ENCODE results near the gene CUL1.

CUL1 gene

DNA sequence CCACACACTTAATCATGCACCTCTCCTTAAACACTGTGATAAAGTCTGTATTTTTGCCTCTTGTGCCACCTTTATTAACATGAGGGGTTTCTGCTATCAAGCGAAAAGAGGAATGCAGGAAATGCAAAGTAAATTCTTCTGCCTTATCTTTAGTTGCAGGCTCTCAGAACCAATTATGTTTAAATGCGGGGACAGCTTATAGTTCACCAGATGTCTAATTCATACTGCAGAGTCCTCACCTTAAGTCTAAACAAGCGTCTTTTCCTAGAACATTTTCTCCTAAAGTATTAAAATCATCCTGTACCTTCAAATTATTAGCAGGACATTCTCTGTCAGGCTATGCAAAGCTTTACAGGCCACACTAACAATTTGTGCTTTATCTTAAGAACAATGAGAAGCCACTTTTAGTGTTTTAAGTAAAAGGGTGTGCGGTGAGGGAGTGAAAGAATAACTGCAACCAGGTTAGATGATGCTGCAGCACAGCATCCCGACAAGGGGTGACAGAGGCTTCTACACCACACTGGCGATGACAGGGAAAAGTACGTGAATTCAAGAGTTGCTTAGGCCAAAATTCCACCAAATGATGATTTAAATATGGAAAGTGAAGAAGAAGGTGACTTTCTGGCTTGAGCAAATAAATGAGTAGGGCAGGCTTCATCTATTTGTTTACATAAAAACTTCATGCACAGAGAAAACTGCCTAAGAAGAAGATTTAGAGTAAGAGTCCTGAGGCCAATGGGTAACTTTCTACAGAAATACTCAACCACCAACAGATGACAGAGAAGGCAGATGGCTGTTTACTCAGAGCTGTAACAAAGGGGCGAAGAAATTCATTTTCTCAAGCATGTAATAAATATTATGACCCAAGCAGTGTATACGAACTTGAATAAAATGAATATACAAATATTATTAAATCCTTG, 149.4 kb downstream of the CUL1 start:
- WGBS: 74% methylated on average over 7 of the region's 9 CpGs
- peak; percentile 28 for DNase-seq
- no peak overlapping the region for H3K4me3 ChIP-seq (ENCODE audit: insufficient read depth in 1 of 2, low read depth in 1 of 2, low read length in 2 of 2)
- H3K4ac ChIP-seq (ENCODE audit: low read depth in 1 of 2, low read length in 2 of 2): no peak overlapping the region
- no peak overlapping the region for H3K27ac ChIP-seq (ENCODE audit: low read length, poor library complexity, severe bottlenecking)
- H3K4me1 ChIP-seq (ENCODE audit: control insufficient read depth, insufficient read depth, low read depth, low read length): no peaks in the 10 kb centered on the region
- no peak overlapping the region for H3K4me2 ChIP-seq (ENCODE audit: low read length, poor library complexity, severe bottlenecking)
- no peaks in the 10 kb centered on the region for H3K27me3 ChIP-seq (ENCODE audit: control insufficient read depth in 1 of 2, insufficient read depth in 1 of 2, low read length in 2 of 2)
- no peak overlapping the region for H2BK15ac ChIP-seq (ENCODE audit: low read depth, poor library complexity, severe bottlenecking)
- H3K36me3 ChIP-seq (ENCODE audit: control insufficient read depth in 1 of 2, insufficient read depth in 2 of 2, low read depth in 1 of 2, low read length in 2 of 2): no peaks in the 10 kb centered on the region
- no peak overlapping the region for H3K9ac ChIP-seq (ENCODE audit: low read length)
- no peak overlapping the region for H2AFZ ChIP-seq (ENCODE audit: low read depth, low read length)
- no peaks in the 10 kb centered on the region for H3K9me3 ChIP-seq (ENCODE audit: control insufficient read depth, low read length)
- no peak overlapping the region for H2BK120ac ChIP-seq (ENCODE audit: low read depth, low read length)
- peak overlapping the region in 1 of 2 experiments; percentile 46 for H3K23ac ChIP-seq (ENCODE audit: low read length in 2 of 2)
- peaks cover 13% of the 10 kb centered on the region for H3K79me1 ChIP-seq (replicated peaks; ENCODE audit: low read length, poor library complexity, severe bottlenecking)
- H3K18ac ChIP-seq (ENCODE audit: low read depth in 1 of 2, low read length in 2 of 2): peak overlapping the region in 1 of 2 experiments; percentile 11
- no peak overlapping the region for H4K8ac ChIP-seq (ENCODE audit: low read length)
- no peak overlapping the region for H2AK5ac ChIP-seq (ENCODE audit: low read length, severe bottlenecking)
- H2BK12ac ChIP-seq (ENCODE audit: low read length in 2 of 2): no peak overlapping the region
- no peak overlapping the region for H3K14ac ChIP-seq (ENCODE audit: low read length in 2 of 2)
- H4K91ac ChIP-seq (ENCODE audit: low read length): no peak overlapping the region
- no peak overlapping the region for H2BK5ac ChIP-seq (ENCODE audit: low read depth, low read length, poor library complexity, severe bottlenecking)

DNA sequence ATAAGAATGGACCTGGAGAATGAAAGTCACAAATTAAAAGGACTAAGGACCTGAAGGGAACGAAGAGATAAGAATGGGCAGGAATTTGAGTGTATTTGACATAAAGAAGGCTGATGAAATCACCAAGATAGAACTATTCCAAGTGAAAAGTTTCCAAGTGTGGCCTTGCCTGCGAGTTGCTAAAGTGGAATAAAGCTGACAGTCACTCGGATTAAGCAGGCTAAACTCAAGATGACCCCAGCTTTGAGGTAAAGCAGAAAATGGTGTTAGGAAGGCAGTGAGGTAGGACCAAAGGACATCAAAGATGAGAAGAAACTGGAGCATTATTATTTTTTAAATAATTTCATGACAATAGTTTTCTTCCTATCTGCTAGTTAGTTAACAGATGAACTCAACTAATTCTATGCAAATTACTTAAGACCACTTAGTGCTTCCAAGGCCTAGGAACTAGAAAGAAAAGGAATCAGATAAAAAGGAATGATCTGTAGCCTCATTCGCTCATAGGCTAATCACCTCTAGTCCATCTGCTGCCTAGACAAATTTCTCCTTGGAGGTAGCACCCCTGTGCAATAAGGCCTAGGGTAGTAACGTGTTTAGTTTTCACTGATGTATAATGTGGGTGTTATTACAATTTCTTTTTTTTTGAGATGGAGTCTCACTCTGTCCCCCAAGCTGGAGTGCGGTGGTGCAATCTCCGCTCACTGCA, 150.8 kb downstream of the CUL1 start:
- Histone ChIP-seq H3K27ac (ENCODE audit: low read length, poor library complexity, severe bottlenecking) (no peak overlapping the region), H3K4me1 (ENCODE audit: control insufficient read depth, insufficient read depth, low read depth, low read length) (no peaks in the 10 kb centered on the region), H2BK12ac (ENCODE audit: low read length in 2 of 2) (no peak overlapping the region), H4K8ac (ENCODE audit: low read length) (no peak overlapping the region), H2AFZ (ENCODE audit: low read depth, low read length) (no peak overlapping the region), H3K14ac (ENCODE audit: low read length in 2 of 2) (no peak overlapping the region), H3K4me2 (ENCODE audit: low read length, poor library complexity, severe bottlenecking) (no peak overlapping the region), H2BK15ac (ENCODE audit: low read depth, poor library complexity, severe bottlenecking) (no peak overlapping the region), H3K18ac (ENCODE audit: low read depth in 1 of 2, low read length in 2 of 2) (no peak overlapping the region), H3K23ac (ENCODE audit: low read length in 2 of 2) (no peak overlapping the region), H3K9me3 (ENCODE audit: control insufficient read depth, low read length) (no peaks in the 10 kb centered on the region), H3K4me3 (ENCODE audit: insufficient read depth in 1 of 2, low read depth in 1 of 2, low read length in 2 of 2) (no peak overlapping the region), H2BK5ac (ENCODE audit: low read depth, low read length, poor library complexity, severe bottlenecking) (no peak overlapping the region), H3K36me3 (ENCODE audit: control insufficient read depth in 1 of 2, insufficient read depth in 2 of 2, low read depth in 1 of 2, low read length in 2 of 2) (no peaks in the 10 kb centered on the region), H4K91ac (ENCODE audit: low read length) (no peak overlapping the region), H3K27me3 (ENCODE audit: control insufficient read depth in 1 of 2, insufficient read depth in 1 of 2, low read length in 2 of 2) (no peaks in the 10 kb centered on the region), H2AK5ac (ENCODE audit: low read length, severe bottlenecking) (no peak overlapping the region), H2BK120ac (ENCODE audit: low read depth, low read length) (no peak overlapping the region), H3K79me1 (replicated peaks; ENCODE audit: low read length, poor library complexity, severe bottlenecking) (peaks cover 17% of the 10 kb centered on the region), H3K9ac (ENCODE audit: low read length) (peak overlapping the region; percentile 58), H3K4ac (ENCODE audit: low read depth in 1 of 2, low read length in 2 of 2) (no peak overlapping the region)
- 88% methylated on average over 7 of the region's 7 CpGs for WGBS
- no peak for DNase-seq

DNA sequence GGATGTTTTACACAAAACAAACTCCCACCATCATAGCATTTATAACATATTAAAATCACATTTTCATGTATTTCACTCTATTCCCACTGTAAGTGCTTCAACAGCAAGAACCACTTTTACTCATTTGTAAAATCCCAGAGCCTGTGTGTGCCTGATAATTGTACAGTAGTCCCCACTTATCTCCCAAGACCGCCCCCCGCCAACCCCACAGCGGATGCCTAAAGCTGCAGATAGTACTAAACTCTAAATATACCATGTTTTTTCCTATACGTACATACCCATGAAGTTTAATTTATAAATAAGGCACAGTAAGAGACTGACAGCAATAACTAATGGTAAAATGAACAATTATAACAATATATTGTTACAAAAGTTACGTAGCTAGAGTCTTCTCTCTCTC, 151.9 kb downstream of the CUL1 start:
- Histone ChIP-seq H3K4me1 (ENCODE audit: control insufficient read depth, insufficient read depth, low read depth, low read length) (no peaks in the 10 kb centered on the region), H2BK15ac (ENCODE audit: low read depth, poor library complexity, severe bottlenecking) (no peak overlapping the region), H3K27ac (ENCODE audit: low read length, poor library complexity, severe bottlenecking) (no peak overlapping the region), H3K79me1 (replicated peaks; ENCODE audit: low read length, poor library complexity, severe bottlenecking) (peaks cover 20% of the 10 kb centered on the region), H3K9ac (ENCODE audit: low read length) (no peak overlapping the region), H3K9me3 (ENCODE audit: control insufficient read depth, low read length) (no peaks in the 10 kb centered on the region), H3K23ac (ENCODE audit: low read length in 2 of 2) (no peak overlapping the region), H3K36me3 (ENCODE audit: control insufficient read depth in 1 of 2, insufficient read depth in 2 of 2, low read depth in 1 of 2, low read length in 2 of 2) (no peaks in the 10 kb centered on the region), H2BK12ac (ENCODE audit: low read length in 2 of 2) (no peak overlapping the region), H2AFZ (ENCODE audit: low read depth, low read length) (no peak overlapping the region), H3K27me3 (ENCODE audit: control insufficient read depth in 1 of 2, insufficient read depth in 1 of 2, low read length in 2 of 2) (no peaks in the 10 kb centered on the region), H3K14ac (ENCODE audit: low read length in 2 of 2) (no peak overlapping the region), H3K4ac (ENCODE audit: low read depth in 1 of 2, low read length in 2 of 2) (no peak overlapping the region), H3K18ac (ENCODE audit: low read depth in 1 of 2, low read length in 2 of 2) (no peak overlapping the region), H3K4me2 (ENCODE audit: low read length, poor library complexity, severe bottlenecking) (no peak overlapping the region), H2AK5ac (ENCODE audit: low read length, severe bottlenecking) (no peak overlapping the region), H2BK120ac (ENCODE audit: low read depth, low read length) (no peak overlapping the region), H2BK5ac (ENCODE audit: low read depth, low read length, poor library complexity, severe bottlenecking) (no peak overlapping the region), H4K91ac (ENCODE audit: low read length) (no peak overlapping the region), H3K4me3 (ENCODE audit: insufficient read depth in 1 of 2, low read depth in 1 of 2, low read length in 2 of 2) (no peak overlapping the region), H4K8ac (ENCODE audit: low read length) (no peak overlapping the region)
- WGBS: no CpG with 5 or more reads among the region's 5 CpGs
- DNase-seq: no peak
